Activated naive CD4-positive, alpha-beta T cell treated with anti-CD3 and anti-CD28 coated beads, Interleukin-2, amount 50 U/mL, for 24 hours (primary cell): ENCODE results near the gene SLC2A6.

Experiments used
- H3K27ac Mint-ChIP-seq: one replicate; pipeline ENCODE4 v1.8.0; 2021; ENCODE audit warnings: mild to moderate bottlenecking, mixed read lengths
- H3K27me3 Mint-ChIP-seq: one replicate; pipeline ENCODE4 v1.8.0; 2021; ENCODE audit warnings: mixed read lengths
- H3K36me3 Mint-ChIP-seq: one replicate; pipeline ENCODE4 v1.8.0; 2021; ENCODE audit warnings: mixed read lengths
- H3K4me1 Mint-ChIP-seq: one replicate; pipeline ENCODE4 v1.8.0; 2021; ENCODE audit warnings: mixed read lengths
- H3K4me3 Mint-ChIP-seq: one replicate; pipeline ENCODE4 v1.8.0; 2021; ENCODE audit warnings: mild to moderate bottlenecking, mixed read lengths
- H3K9me3 Mint-ChIP-seq: one replicate; pipeline ENCODE4 v1.8.0; 2021; ENCODE audit warnings: mixed read lengths

The SLC2A6 gene

GRCh38 chr9:133492061-133493021, 13.4 kb upstream of the SLC2A6 start:
- Mint-ChIP-seq H3K36me3 (no peaks in the 10 kb centered on the region), H3K4me1 (no peaks in the 10 kb centered on the region)

GRCh38 chr9:133491656-133491925, 12.7 kb upstream of the SLC2A6 start:
- Mint-ChIP-seq H3K27ac (no peak overlapping the region), H3K4me1 (no peaks in the 10 kb centered on the region), H3K4me3 (no peak overlapping the region)

More at GRCh38 chr9:133492061-133493021, 13.4 kb upstream of the SLC2A6 start:
- Mint-ChIP-seq H3K9me3 (no peaks in the 10 kb centered on the region), H3K27me3 (no peaks in the 10 kb centered on the region), H3K4me3 (no peak overlapping the region), H3K27ac (no peak overlapping the region)

GRCh38 chr9:133490865-133491655, 12.2 kb upstream of the SLC2A6 start:
- no peak overlapping the region for H3K27ac Mint-ChIP-seq
- H3K9me3 Mint-ChIP-seq = no peaks in the 10 kb centered on the region
- no peaks in the 10 kb centered on the region for H3K36me3 Mint-ChIP-seq
- no peak overlapping the region for H3K4me3 Mint-ChIP-seq
- no peaks in the 10 kb centered on the region for H3K27me3 Mint-ChIP-seq
- H3K4me1 Mint-ChIP-seq = peaks cover 5% of the 10 kb centered on the region

More at GRCh38 chr9:133491656-133491925, 12.7 kb upstream of the SLC2A6 start:
- H3K36me3 Mint-ChIP-seq = no peaks in the 10 kb centered on the region
- no peaks in the 10 kb centered on the region for H3K27me3 Mint-ChIP-seq
- no peaks in the 10 kb centered on the region for H3K9me3 Mint-ChIP-seq

GRCh38 chr9:133490201-133490681, 11.3 kb upstream of the SLC2A6 start:
- H3K27ac Mint-ChIP-seq = no peak overlapping the region
- no peaks in the 10 kb centered on the region for H3K36me3 Mint-ChIP-seq
- no peaks in the 10 kb centered on the region for H3K27me3 Mint-ChIP-seq
- no peaks in the 10 kb centered on the region for H3K9me3 Mint-ChIP-seq
- H3K4me1 Mint-ChIP-seq = peaks cover 6% of the 10 kb centered on the region
- no peak overlapping the region for H3K4me3 Mint-ChIP-seq

GRCh38 chr9:133489253-133490190, 10.6 kb upstream of the SLC2A6 start:
- Mint-ChIP-seq H3K4me3 (no peak overlapping the region), H3K9me3 (no peaks in the 10 kb centered on the region), H3K4me1 (peaks cover 6% of the 10 kb centered on the region), H3K27ac (no peak overlapping the region), H3K27me3 (no peaks in the 10 kb centered on the region), H3K36me3 (no peaks in the 10 kb centered on the region)

- Mint-ChIP-seq H3K36me3 (no peaks in the 10 kb centered on the region), H3K9me3 (no peaks in the 10 kb centered on the region), H3K27me3 (no peaks in the 10 kb centered on the region), H3K27ac (no peak overlapping the region), H3K4me3 (no peak overlapping the region), H3K4me1 (peaks cover 6% of the 10 kb centered on the region)
These were observed 9.9 kb upstream of the SLC2A6 start for GRCh38 chr9:133488686-133489252.

- no peak overlapping the region for H3K4me3 Mint-ChIP-seq
- H3K9me3 Mint-ChIP-seq = no peaks in the 10 kb centered on the region
- H3K27me3 Mint-ChIP-seq = no peaks in the 10 kb centered on the region
- H3K36me3 Mint-ChIP-seq = no peaks in the 10 kb centered on the region
- peaks cover 6% of the 10 kb centered on the region for H3K4me1 Mint-ChIP-seq
- H3K27ac Mint-ChIP-seq = no peak overlapping the region
These were observed 8.4 kb upstream of the SLC2A6 start for GRCh38 chr9:133487331-133487725.

GRCh38 chr9:133485531-133486260, 6.8 kb upstream of the SLC2A6 start:
- Mint-ChIP-seq H3K27ac (no peak overlapping the region), H3K4me3 (no peak overlapping the region)

GRCh38 chr9:133484671-133485437, 6.0 kb upstream of the SLC2A6 start:
- no peak overlapping the region for H3K4me3 Mint-ChIP-seq
- H3K27me3 Mint-ChIP-seq = no peaks in the 10 kb centered on the region
- peaks cover 9% of the 10 kb centered on the region for H3K4me1 Mint-ChIP-seq
- no peaks in the 10 kb centered on the region for H3K9me3 Mint-ChIP-seq
- H3K27ac Mint-ChIP-seq = no peak overlapping the region
- H3K36me3 Mint-ChIP-seq = no peaks in the 10 kb centered on the region

More at GRCh38 chr9:133485531-133486260, 6.8 kb upstream of the SLC2A6 start:
- Mint-ChIP-seq H3K27me3 (no peaks in the 10 kb centered on the region), H3K4me1 (peaks cover 6% of the 10 kb centered on the region), H3K36me3 (no peaks in the 10 kb centered on the region), H3K9me3 (no peaks in the 10 kb centered on the region)

- H3K27me3 Mint-ChIP-seq = no peaks in the 10 kb centered on the region
- no peak overlapping the region for H3K27ac Mint-ChIP-seq
- H3K4me1 Mint-ChIP-seq = peaks cover 16% of the 10 kb centered on the region
- no peaks in the 10 kb centered on the region for H3K9me3 Mint-ChIP-seq
- H3K4me3 Mint-ChIP-seq = no peak overlapping the region
- H3K36me3 Mint-ChIP-seq = no peaks in the 10 kb centered on the region
These were observed 4.7 kb upstream of the SLC2A6 start for GRCh38 chr9:133483611-133484010.

- Mint-ChIP-seq H3K4me3 (peak overlapping the region; percentile 33), H3K27me3 (no peaks in the 10 kb centered on the region), H3K9me3 (no peaks in the 10 kb centered on the region), H3K36me3 (no peaks in the 10 kb centered on the region), H3K4me1 (peaks cover 10% of the 10 kb centered on the region), H3K27ac (no peak overlapping the region)
These were observed 678 bp downstream of the SLC2A6 start for GRCh38 chr9:133477992-133478850.

GRCh38 chr9:133477461-133477860, 1.4 kb downstream of the SLC2A6 start:
- Mint-ChIP-seq H3K4me3 (peak overlapping the region; percentile 12), H3K27me3 (no peaks in the 10 kb centered on the region), H3K27ac (no peak overlapping the region), H3K4me1 (peaks cover 10% of the 10 kb centered on the region), H3K36me3 (no peaks in the 10 kb centered on the region), H3K9me3 (no peaks in the 10 kb centered on the region)

GRCh38 chr9:133476941-133477340, 2.0 kb downstream of the SLC2A6 start:
- Mint-ChIP-seq H3K9me3 (no peaks in the 10 kb centered on the region), H3K36me3 (no peaks in the 10 kb centered on the region), H3K4me3 (no peak overlapping the region), H3K27ac (no peak overlapping the region), H3K4me1 (peaks cover 10% of the 10 kb centered on the region), H3K27me3 (no peaks in the 10 kb centered on the region)
